IPS-20b (cell line): ENCODE results near the gene DAPK1.

ENCODE experiments used
- H3K27ac ChIP-seq: one replicate; pipeline ENCODE4 v1.5.1; 2013; ENCODE audit warnings: low read length
- H3K27me3 ChIP-seq: 2 replicates; pipeline ENCODE4 v1.6.1; 2013; ENCODE audit warnings: mild to moderate bottlenecking, low read length, inconsistent platforms; ENCODE audit not compliant: insufficient read depth
- H3K36me3 ChIP-seq: 2 replicates; pipeline ENCODE4 v1.6.1; 2013; ENCODE audit warnings: low read depth, mild to moderate bottlenecking, inconsistent platforms, low read length, moderate library complexity; ENCODE audit not compliant: insufficient read depth
- H3K4me1 ChIP-seq: 2 replicates; pipeline ENCODE4 v1.6.1; 2013; ENCODE audit warnings: mild to moderate bottlenecking, control low read depth, inconsistent platforms, low read length, moderate library complexity; ENCODE audit not compliant: insufficient read depth
- H3K4me3 ChIP-seq: 2 replicates; pipeline ENCODE4 v1.5.1; 2013; ENCODE audit warnings: mild to moderate bottlenecking, low read length, inconsistent platforms
- H3K9ac ChIP-seq: 2 replicates; pipeline ENCODE4 v1.6.1; 2013; ENCODE audit warnings: low read depth, mild to moderate bottlenecking, inconsistent platforms, low read length, moderate library complexity
- H3K9me3 ChIP-seq: 2 replicates; pipeline ENCODE4 v1.6.1; 2013; ENCODE audit warnings: mild to moderate bottlenecking, low read depth, low read length, inconsistent platforms; ENCODE audit not compliant: insufficient read depth

DAPK1 gene

GRCh38 chr9:87578625-87579024 lies 81.0 kb downstream of the DAPK1 start:
- Histone ChIP-seq H3K4me1 (no peaks in the 10 kb centered on the region), H3K4me3 (no peak overlapping the region)

GRCh38 chr9:87579781-87580541 lies 82.3 kb downstream of the DAPK1 start:
- no peak overlapping the region for H3K4me3 ChIP-seq
- H3K4me1 ChIP-seq = no peaks in the 10 kb centered on the region
- no peaks in the 10 kb centered on the region for H3K27me3 ChIP-seq
- no peak overlapping the region for H3K27ac ChIP-seq
- H3K36me3 ChIP-seq = no peaks in the 10 kb centered on the region
- H3K9ac ChIP-seq = no peak overlapping the region
- no peaks in the 10 kb centered on the region for H3K9me3 ChIP-seq

More at GRCh38 chr9:87578625-87579024, 81.0 kb downstream of the DAPK1 start:
- H3K9me3 ChIP-seq = no peaks in the 10 kb centered on the region
- H3K27me3 ChIP-seq = no peaks in the 10 kb centered on the region
- no peaks in the 10 kb centered on the region for H3K36me3 ChIP-seq
- no peak overlapping the region for H3K27ac ChIP-seq
- H3K9ac ChIP-seq = no peak overlapping the region

- Histone ChIP-seq H3K27me3 (no peaks in the 10 kb centered on the region), H3K9ac (no peak overlapping the region), H3K27ac (no peak overlapping the region), H3K9me3 (no peaks in the 10 kb centered on the region), H3K4me1 (no peaks in the 10 kb centered on the region), H3K36me3 (no peaks in the 10 kb centered on the region), H3K4me3 (no peak overlapping the region)
Observed at GRCh38 chr9:87580941-87581438, 83.3 kb downstream of the DAPK1 start.

GRCh38 chr9:87581513-87581912 lies 83.8 kb downstream of the DAPK1 start:
- Histone ChIP-seq H3K9me3 (no peaks in the 10 kb centered on the region), H3K27me3 (no peaks in the 10 kb centered on the region), H3K36me3 (no peaks in the 10 kb centered on the region), H3K4me1 (no peaks in the 10 kb centered on the region), H3K27ac (no peak overlapping the region), H3K9ac (no peak overlapping the region), H3K4me3 (no peak overlapping the region)

GRCh38 chr9:87581949-87582637 lies 84.4 kb downstream of the DAPK1 start:
- H3K27ac ChIP-seq = no peak overlapping the region
- no peaks in the 10 kb centered on the region for H3K36me3 ChIP-seq
- H3K9me3 ChIP-seq = no peaks in the 10 kb centered on the region
- no peaks in the 10 kb centered on the region for H3K4me1 ChIP-seq
- H3K9ac ChIP-seq = no peak overlapping the region
- no peaks in the 10 kb centered on the region for H3K27me3 ChIP-seq
- no peak overlapping the region for H3K4me3 ChIP-seq

- Histone ChIP-seq H3K27ac (no peak overlapping the region), H3K36me3 (no peaks in the 10 kb centered on the region), H3K4me1 (no peaks in the 10 kb centered on the region), H3K9ac (no peak overlapping the region), H3K4me3 (no peak overlapping the region), H3K27me3 (no peaks in the 10 kb centered on the region), H3K9me3 (no peaks in the 10 kb centered on the region)
Observed at GRCh38 chr9:87584326-87584725, 86.7 kb downstream of the DAPK1 start.

GRCh38 chr9:87585123-87585855 lies 87.6 kb downstream of the DAPK1 start:
- Histone ChIP-seq H3K4me1 (no peaks in the 10 kb centered on the region), H3K36me3 (no peaks in the 10 kb centered on the region), H3K9ac (no peak overlapping the region), H3K27me3 (no peaks in the 10 kb centered on the region), H3K27ac (no peak overlapping the region), H3K9me3 (no peaks in the 10 kb centered on the region), H3K4me3 (no peak overlapping the region)

GRCh38 chr9:87586731-87587355 lies 89.2 kb downstream of the DAPK1 start:
- H3K4me3 ChIP-seq = no peak overlapping the region
- H3K27me3 ChIP-seq = no peaks in the 10 kb centered on the region
- no peak overlapping the region for H3K27ac ChIP-seq
- no peak overlapping the region for H3K9ac ChIP-seq
- H3K36me3 ChIP-seq = no peaks in the 10 kb centered on the region
- no peaks in the 10 kb centered on the region for H3K9me3 ChIP-seq
- H3K4me1 ChIP-seq = no peaks in the 10 kb centered on the region

GRCh38 chr9:87587356-87587745 lies 89.7 kb downstream of the DAPK1 start:
- peaks cover 2% of the 10 kb centered on the region; the same call in 1 of the 2 replicates for H3K4me1 ChIP-seq
- H3K9ac ChIP-seq = no peak overlapping the region
- H3K9me3 ChIP-seq = no peaks in the 10 kb centered on the region
- H3K27me3 ChIP-seq = no peaks in the 10 kb centered on the region
- no peak overlapping the region for H3K4me3 ChIP-seq
- no peak overlapping the region for H3K27ac ChIP-seq
- H3K36me3 ChIP-seq = no peaks in the 10 kb centered on the region

- no peaks in the 10 kb centered on the region for H3K9me3 ChIP-seq
- no peak overlapping the region for H3K27ac ChIP-seq
- peaks cover 7% of the 10 kb centered on the region; the same call in 1 of the 2 replicates for H3K4me1 ChIP-seq
- H3K36me3 ChIP-seq = no peaks in the 10 kb centered on the region
- H3K9ac ChIP-seq = no peak overlapping the region
- no peak overlapping the region for H3K4me3 ChIP-seq
- no peaks in the 10 kb centered on the region for H3K27me3 ChIP-seq
Observed at GRCh38 chr9:87587864-87588263, 90.2 kb downstream of the DAPK1 start.

- Histone ChIP-seq H3K4me3 (no peak overlapping the region), H3K27me3 (no peaks in the 10 kb centered on the region), H3K4me1 (peaks cover 12% of the 10 kb centered on the region; the same call in 1 of the 2 replicates), H3K27ac (no peak overlapping the region), H3K36me3 (no peaks in the 10 kb centered on the region), H3K9ac (no peak overlapping the region), H3K9me3 (no peaks in the 10 kb centered on the region)
Observed at GRCh38 chr9:87588339-87588738, 90.7 kb downstream of the DAPK1 start.
